ENCODE results near the gene WFDC5.

The WFDC5 gene

GRCh38 chr20:45118028-45118427, 3.1 kb upstream of the WFDC5 start:
- Histone ChIP-seq H3F3A (ENCODE audit: control insufficient read depth, insufficient read depth) (no peaks in the 10 kb centered on the region), H3K9me2 (replicated peaks; ENCODE audit: control insufficient read depth, low read length) (no peaks in the 10 kb centered on the region), H3K4me1 (ENCODE audit: control insufficient read depth, low read length) (no peaks in the 10 kb centered on the region), H3K79me2 (ENCODE audit: control insufficient read depth, low read length) (no peaks in the 10 kb centered on the region), H3K27me3 (ENCODE audit: control insufficient read depth, low read length) (peaks cover 28% of the 10 kb centered on the region), H3K9me3 (ENCODE audit: control insufficient read depth, insufficient read depth, low read length) (no peaks in the 10 kb centered on the region), H3K4me2 (ENCODE audit: low read length) (no peak overlapping the region), H3K27ac (ENCODE audit: low read depth, low read length) (no peak overlapping the region), H4K20me1 (ENCODE audit: control insufficient read depth, insufficient read depth, low read depth, low read length) (no peaks in the 10 kb centered on the region), H3K4me3 (ENCODE audit: low read length) (no peak overlapping the region), H3K36me3 (ENCODE audit: control insufficient read depth, low read length) (no peaks in the 10 kb centered on the region)
- TF ChIP-seq CTCF (IDR thresholded peaks at IDR 0.05; ENCODE audit: low read depth, low read length, poor library complexity, severe bottlenecking) = peak; percentile 14
- no peak for TF ChIP-seq EZH2phosphoT487 (IDR thresholded peaks at IDR 0.05; ENCODE audit: borderline replicate concordance, low read length)

- H3K79me2 ChIP-seq (ENCODE audit: control insufficient read depth, low read length) = no peaks in the 10 kb centered on the region
- H3K27me3 ChIP-seq (ENCODE audit: control insufficient read depth, low read length) = peaks cover 28% of the 10 kb centered on the region
- H3K4me1 ChIP-seq (ENCODE audit: control insufficient read depth, low read length) = no peaks in the 10 kb centered on the region
- TF ChIP-seq EZH2phosphoT487 (IDR thresholded peaks at IDR 0.05; ENCODE audit: borderline replicate concordance, low read length) (no peak), CTCF (IDR thresholded peaks at IDR 0.05; ENCODE audit: low read depth, low read length, poor library complexity, severe bottlenecking) (peak; percentile 8)
- H3K9me3 ChIP-seq (ENCODE audit: control insufficient read depth, insufficient read depth, low read length) = no peaks in the 10 kb centered on the region
- no peak overlapping the region for H3K27ac ChIP-seq (ENCODE audit: low read depth, low read length)
- no peaks in the 10 kb centered on the region for H3K9me2 ChIP-seq (replicated peaks; ENCODE audit: control insufficient read depth, low read length)
- H3K4me2 ChIP-seq (ENCODE audit: low read length) = no peak overlapping the region
- no peaks in the 10 kb centered on the region for H4K20me1 ChIP-seq (ENCODE audit: control insufficient read depth, insufficient read depth, low read depth, low read length)
- H3F3A ChIP-seq (ENCODE audit: control insufficient read depth, insufficient read depth) = no peaks in the 10 kb centered on the region
- no peak overlapping the region for H3K4me3 ChIP-seq (ENCODE audit: low read length)
- no peaks in the 10 kb centered on the region for H3K36me3 ChIP-seq (ENCODE audit: control insufficient read depth, low read length)
These were observed 2.6 kb upstream of the WFDC5 start for GRCh38 chr20:45117581-45117980.

GRCh38 chr20:45115829-45116228, 855 bp upstream of the WFDC5 start:
- no peaks in the 10 kb centered on the region for H3K36me3 ChIP-seq (ENCODE audit: control insufficient read depth, low read length)
- H3K79me2 ChIP-seq (ENCODE audit: control insufficient read depth, low read length) = no peaks in the 10 kb centered on the region
- H3K27me3 ChIP-seq (ENCODE audit: control insufficient read depth, low read length) = peaks cover 25% of the 10 kb centered on the region
- peaks cover 3% of the 10 kb centered on the region; the same call in 1 of the 2 replicates for H3K4me1 ChIP-seq (ENCODE audit: control insufficient read depth, low read length)
- no peaks in the 10 kb centered on the region for H3K9me2 ChIP-seq (replicated peaks; ENCODE audit: control insufficient read depth, low read length)
- H3K4me2 ChIP-seq (ENCODE audit: low read length) = no peak overlapping the region
- H3K9me3 ChIP-seq (ENCODE audit: control insufficient read depth, insufficient read depth, low read length) = no peaks in the 10 kb centered on the region
- no peaks in the 10 kb centered on the region for H4K20me1 ChIP-seq (ENCODE audit: control insufficient read depth, insufficient read depth, low read depth, low read length)
- TF ChIP-seq EZH2phosphoT487 (IDR thresholded peaks at IDR 0.05; ENCODE audit: borderline replicate concordance, low read length) (no peak), CTCF (IDR thresholded peaks at IDR 0.05; ENCODE audit: low read depth, low read length, poor library complexity, severe bottlenecking) (no peak)
- H3K4me3 ChIP-seq (ENCODE audit: low read length) = no peak overlapping the region
- no peaks in the 10 kb centered on the region for H3F3A ChIP-seq (ENCODE audit: control insufficient read depth, insufficient read depth)
- H3K27ac ChIP-seq (ENCODE audit: low read depth, low read length) = no peak overlapping the region

GRCh38 chr20:45115386-45115774, 406 bp upstream of the WFDC5 start:
- H3F3A ChIP-seq (ENCODE audit: control insufficient read depth, insufficient read depth) = no peaks in the 10 kb centered on the region
- H3K4me2 ChIP-seq (ENCODE audit: low read length) = no peak overlapping the region
- H3K9me2 ChIP-seq (replicated peaks; ENCODE audit: control insufficient read depth, low read length) = no peaks in the 10 kb centered on the region
- H3K9me3 ChIP-seq (ENCODE audit: control insufficient read depth, insufficient read depth, low read length) = no peaks in the 10 kb centered on the region
- H3K79me2 ChIP-seq (ENCODE audit: control insufficient read depth, low read length) = no peaks in the 10 kb centered on the region
- H3K27ac ChIP-seq (ENCODE audit: low read depth, low read length) = no peak overlapping the region
- TF ChIP-seq EZH2phosphoT487 (IDR thresholded peaks at IDR 0.05; ENCODE audit: borderline replicate concordance, low read length) = no peak
- no peak for TF ChIP-seq CTCF (IDR thresholded peaks at IDR 0.05; ENCODE audit: low read depth, low read length, poor library complexity, severe bottlenecking)
- peaks cover 25% of the 10 kb centered on the region for H3K27me3 ChIP-seq (ENCODE audit: control insufficient read depth, low read length)
- H3K36me3 ChIP-seq (ENCODE audit: control insufficient read depth, low read length) = no peaks in the 10 kb centered on the region
- peaks cover 3% of the 10 kb centered on the region; the same call in 1 of the 2 replicates for H3K4me1 ChIP-seq (ENCODE audit: control insufficient read depth, low read length)
- H3K4me3 ChIP-seq (ENCODE audit: low read length) = no peak overlapping the region
- no peaks in the 10 kb centered on the region for H4K20me1 ChIP-seq (ENCODE audit: control insufficient read depth, insufficient read depth, low read depth, low read length)

All from DOHH2 (cell line).